GM12878 (cell line): ENCODE measurements around the gene HES2. TPM values are rescaled to one million over a fixed set of nuclear protein-coding genes. Genes with fewer than 3 reads are reported as not detected.

ENCODE experiments used
- ATAC-seq: fragments of 200-7000 bp; cut with Tn5 transposase; 3 replicates; pipeline ENCODE4 v1.9.1; 2020; ENCODE audit warnings: mild to moderate bottlenecking, moderate library complexity
- BruUV-seq: library from RNA; stranded (reverse); fragments of 400-500 nt; replicated peaks from 2 replicates; lab custom pipeline; 2021; lab: Mats Ljungman, UMichigan
- CTCF ChIA-PET: fragments of 300-600 bp; sonication (Branson Sonifier 250); formaldehyde crosslinking; extraction: SDS; loops from one replicate; lab custom pipeline; 2021; ENCODE audit warnings: inconsistent platforms; lab: Yijun Ruan, JAX
- POLR2A ChIA-PET: fragments of 350-600 bp; formaldehyde crosslinking; extraction: SDS; loops from one replicate; lab custom pipeline; 2021; ENCODE audit warnings: inconsistent platforms; lab: Charles Lee
- RAD21 ChIA-PET: fragments of 300-600 bp; sonication (Branson Sonifier 250); formaldehyde crosslinking; loops from one replicate; lab custom pipeline; 2023; ENCODE audit warnings: antibody characterized with exemption; ENCODE audit not compliant: unreplicated experiment; lab: Charles Lee
- SMC1A ChIA-PET: fragments of 300-600 bp; sonication (Branson Sonifier 250); formaldehyde crosslinking; loops from one replicate; lab custom pipeline; 2023; ENCODE audit not compliant: unreplicated experiment, uncharacterized antibody; lab: Charles Lee
- DNase-seq: peaks from one replicate; pipeline ENCODE4 v3.0.0-alpha.2; 2011; ENCODE audit warnings: low read depth, low spot score
- FAIRE-seq: peaks from 3 replicates; lab custom pipeline; 2011; peaks lifted over from hg19 to GRCh38; lab: Jason Lieb, UNC
- H2AFZ ChIP-seq: 2 replicates; pipeline ENCODE4 v1.6.0; 2011; ENCODE audit warnings: low read depth, low read length, control low read depth; ENCODE audit not compliant: control insufficient read depth
- H3K27ac ChIP-seq: 2 replicates; pipeline ENCODE4 v1.5.1; 2011; ENCODE audit warnings: control low read depth; ENCODE audit not compliant: control insufficient read depth, insufficient read depth
- H3K27me3 ChIP-seq, 2 experiments: replicated peaks in 1 of 2; 2 replicates each; pipeline versions ENCODE4 v1.6.0 to v1.6.1; 2011; ENCODE audit warnings: low read length in 1 of 2; ENCODE audit not compliant: control insufficient read depth in 2 of 2, insufficient read depth in 2 of 2
- H3K36me3 ChIP-seq, 2 experiments: 2 replicates each; pipeline ENCODE4 v1.5.1; 2011; ENCODE audit warnings: low read length in 1 of 2; ENCODE audit not compliant: control insufficient read depth in 2 of 2, insufficient read depth in 2 of 2
- H3K4me1 ChIP-seq: 2 replicates; pipeline ENCODE4 v1.6.1; 2011; ENCODE audit warnings: mild to moderate bottlenecking, low read length, moderate library complexity, mixed read lengths; ENCODE audit not compliant: control insufficient read depth, insufficient read depth
- H3K4me2 ChIP-seq: 2 replicates; pipeline ENCODE4 v1.6.0; 2011; ENCODE audit warnings: control low read depth; ENCODE audit not compliant: control insufficient read depth, insufficient read depth
- H3K4me3 ChIP-seq: fragments of 200-600 bp; sonication (generic); 2 replicates; pipeline ENCODE4 v1.5.1; 2016
- H3K79me2 ChIP-seq: 2 replicates; pipeline ENCODE4 v1.6.0; 2011; ENCODE audit warnings: low read length; ENCODE audit not compliant: control insufficient read depth, insufficient read depth
- H3K9ac ChIP-seq: 2 replicates; pipeline ENCODE4 v1.8.0; 2011; ENCODE audit warnings: low read length, control low read depth, mixed read lengths; ENCODE audit not compliant: control insufficient read depth, insufficient read depth
- H3K9me3 ChIP-seq: replicated peaks from 3 replicates; pipeline ENCODE4 v1.5.1; 2011; ENCODE audit warnings: mild to moderate bottlenecking, low read length; ENCODE audit not compliant: control insufficient read depth, insufficient read depth
- H4K20me1 ChIP-seq: 2 replicates; pipeline ENCODE4 v1.6.0; 2011; ENCODE audit not compliant: control insufficient read depth, insufficient read depth
- ASH2L ChIP-seq: fragments of 300-600, 200-600 bp; sonication (generic); IDR thresholded peaks from 2 replicates; pipeline ENCODE4 v1.6.1; 2017; ENCODE audit warnings: low read depth, mild to moderate bottlenecking, borderline replicate concordance
- BHLHE40 ChIP-seq, 2 experiments: fragments of 450-650 bp in 1 of 2; IDR thresholded peaks; 2 replicates each; pipeline ENCODE4 v1.6.1; 2011 to 2017; ENCODE audit warnings: low read depth in 2 of 2, borderline replicate concordance in 1 of 2, improper control_type of control experiment in 1 of 2, low read length in 1 of 2, mild to moderate bottlenecking in 1 of 2
- GATAD2B ChIP-seq: fragments of 450-650 bp; conservative IDR thresholded peaks from 2 replicates; pipeline ENCODE4 v1.6.1; 2017; ENCODE audit warnings: low read depth, mild to moderate bottlenecking, moderate library complexity
- NFIC ChIP-seq: IDR thresholded peaks from 2 replicates; pipeline ENCODE4 v1.6.1; 2012; ENCODE audit warnings: low read depth, mild to moderate bottlenecking, inconsistent platforms, low read length, moderate library complexity
- POLR2AphosphoS5 ChIP-seq: IDR thresholded peaks from 2 replicates; pipeline ENCODE4 v1.6.1; 2011; ENCODE audit warnings: mild to moderate bottlenecking, low read length, inconsistent platforms
- SMC3 ChIP-seq: IDR thresholded peaks from 2 replicates; pipeline ENCODE4 v1.6.1; 2011; ENCODE audit warnings: low read length, improper control_type of control experiment, borderline replicate concordance
- TCF12 ChIP-seq: IDR thresholded peaks from 2 replicates; pipeline ENCODE4 v1.6.1; 2011; ENCODE audit warnings: low read depth, mild to moderate bottlenecking, low read length
- WGBS: methylation state at CpG from one replicate; pipeline ENCODE4 v1.1.6; 2016; ENCODE audit warnings: low lambda C conversion rate; ENCODE audit not compliant: insufficient replicate concordance, insufficient coverage; ENCODE audit errors: missing lambda C conversion rate; 5-methylcytosine and 5-hydroxymethylcytosine counted together
- in situ Hi-C: fragments of 300-500 bp; cut with MboI; formaldehyde crosslinking; loops from 9 replicates; pipeline ENCODE4 v1.14.3; 2018; ENCODE audit warnings: mixed read lengths
- intact Hi-C: fragments of 100-400 bp; cut with micrococcal nuclease; formaldehyde crosslinking; loops from one replicate; pipeline ENCODE4 v1.14.2; 2022; ENCODE audit not compliant: unreplicated experiment
- polyA plus RNA-seq, 11 experiments: library from polyadenylated mRNA; depleted of rRNA in 4 of 11; unstranded in 6 of 11; stranded (reverse) in 5 of 11; fragments of >200 nt; fragmentation: Nextera tagmentation in 4 of 11; fragmentation: Illumina TruSeq in 1 of 11; extraction: Ambion mirVana in 4 of 11; extraction: Trizol in 1 of 11; gene quantifications; 1 replicate in 1 of 11; 2 replicates in 10 of 11; pipeline versions ENCODE4 v1.2.1 to v1.2.3, GENCODE V29; 2011 to 2016; ENCODE audit warnings: inconsistent platforms in 2 of 11, missing spikeins in 2 of 11, low read depth in 1 of 11
- total RNA-seq, 4 experiments: library from RNA; depleted of rRNA in 3 of 4; stranded (reverse); fragments of >200 nt in 3 of 4; fragmentation: Illumina TruSeq in 1 of 4; extraction: Trizol in 1 of 4; gene quantifications; 2 replicates each; pipeline versions ENCODE4 v1.2.1 to v1.2.3, GENCODE V29; 2013 to 2021
- TF ChIP-seq, protein P1 (sequence below): IDR thresholded peaks from 2 replicates; pipeline ENCODE4 v1.6.1; 2011; ENCODE audit warnings: borderline replicate concordance, low read depth, mild to moderate bottlenecking, moderate library complexity, low read length; ENCODE audit not compliant: insufficient read depth, poor library complexity, severe bottlenecking
- TF ChIP-seq, protein P2 (sequence below): fragments of 450-650 bp; conservative IDR thresholded peaks from 2 replicates; pipeline ENCODE4 v1.6.1; 2017; ENCODE audit warnings: mild to moderate bottlenecking, moderate library complexity
- TF ChIP-seq, protein P3 (sequence below): fragments of 450-650 bp; IDR thresholded peaks from 2 replicates; pipeline ENCODE4 v1.6.1; 2017; ENCODE audit warnings: mild to moderate bottlenecking
- TF ChIP-seq, protein P4 (sequence below): IDR thresholded peaks from 2 replicates; pipeline ENCODE4 v1.6.1; 2012; ENCODE audit warnings: low read depth, low read length, improper control_type of control experiment
- TF ChIP-seq, protein P5 (sequence below): IDR thresholded peaks from 2 replicates; pipeline ENCODE4 v1.6.1; 2011; ENCODE audit warnings: low read depth, mild to moderate bottlenecking, low read length, moderate library complexity, borderline replicate concordance; ENCODE audit errors: extremely low read depth

Gene HES2
- total and polyA plus RNA-seq, 10 of the 15 experiments (the other 5 are each of a cell fraction or from before 2014, with no cell fraction given): 0.13 to 2.0 (median 0.26) TPM

DNA sequence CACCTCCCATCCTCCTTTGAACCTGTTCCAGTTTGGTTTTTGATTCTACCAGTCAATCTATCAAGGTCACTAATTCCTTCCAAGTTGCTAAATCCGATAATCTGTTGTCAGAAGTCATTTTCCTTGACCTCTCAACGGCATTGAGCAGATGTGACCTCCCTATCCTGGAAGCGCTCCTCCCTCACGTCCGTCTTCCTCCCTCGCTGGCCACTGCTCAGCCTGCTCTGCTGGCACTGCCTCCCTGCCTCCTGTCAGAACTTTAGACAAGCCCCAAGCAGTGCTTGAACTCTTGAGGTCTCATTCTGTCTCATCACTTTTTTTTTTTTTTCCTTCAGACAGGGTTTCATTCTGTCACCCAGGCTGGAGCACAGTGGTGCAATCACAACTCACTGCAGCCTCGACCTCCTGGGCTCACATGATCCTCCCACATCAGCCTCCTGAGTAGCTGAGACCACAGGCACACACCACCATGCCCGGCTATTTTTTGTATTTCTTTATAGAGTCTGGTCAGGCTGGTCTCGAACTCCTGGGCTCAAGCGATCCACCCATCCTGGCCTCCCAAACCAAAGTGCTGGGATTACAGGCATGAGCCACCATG, 21.8 kb downstream of the HES2 start:
- WGBS: 70% methylated on average over 10 of the region's 10 CpGs
- FAIRE-seq: no peak
- POLR2A ChIA-PET: interaction anchor here (0.5 kb wide), 1 partner anchor 40 kb away, joined by 4 read pairs; no protein-coding TSS in a partner anchor
- no peak for ATAC-seq
- Histone ChIP-seq H3K4me1 (peaks cover 6% of the 10 kb centered on the region), H3K27ac (no peak overlapping the region), H3K4me3 (no peak overlapping the region), H2AFZ (no peak overlapping the region), H3K36me3 (no peaks in the 10 kb centered on the region), H3K9ac (no peak overlapping the region), H3K4me2 (no peak overlapping the region), H3K79me2 (no peaks in the 10 kb centered on the region), H4K20me1 (no peaks in the 10 kb centered on the region), H3K27me3 (no peaks in the 10 kb centered on the region), H3K9me3 (no peaks in the 10 kb centered on the region)
- RAD21 ChIA-PET: interaction anchor here (1.5 to 5.2 kb wide), 2 partner anchors 37 to 53 kb away, joined by 4 to 54 read pairs; no protein-coding TSS in a partner anchor
- CTCF ChIA-PET: interaction anchor here (0.9 to 21.2 kb wide), 5 partner anchors 16 to 151 kb away, joined by 5 to 276 read pairs (median 6); no protein-coding TSS in a partner anchor
- SMC1A ChIA-PET: no interaction called here
- in situ Hi-C loops (no loop called here), intact Hi-C loops (no loop called here)
- no TSS peak for BruUV-seq
- DNase-seq: no peak
- TF ChIP-seq SMC3 (no peak), TCF12 (no peak), ASH2L (no peak), NFIC (no peak), BHLHE40 (IDR thresholded peaks at IDR 0.05; ENCODE audit: borderline replicate concordance in 1 of 2, low read depth in 2 of 2, low read length in 1 of 2) (no peak), POLR2AphosphoS5 (no peak), GATAD2B (no peak)
- TF ChIP-seq, protein P1, sequence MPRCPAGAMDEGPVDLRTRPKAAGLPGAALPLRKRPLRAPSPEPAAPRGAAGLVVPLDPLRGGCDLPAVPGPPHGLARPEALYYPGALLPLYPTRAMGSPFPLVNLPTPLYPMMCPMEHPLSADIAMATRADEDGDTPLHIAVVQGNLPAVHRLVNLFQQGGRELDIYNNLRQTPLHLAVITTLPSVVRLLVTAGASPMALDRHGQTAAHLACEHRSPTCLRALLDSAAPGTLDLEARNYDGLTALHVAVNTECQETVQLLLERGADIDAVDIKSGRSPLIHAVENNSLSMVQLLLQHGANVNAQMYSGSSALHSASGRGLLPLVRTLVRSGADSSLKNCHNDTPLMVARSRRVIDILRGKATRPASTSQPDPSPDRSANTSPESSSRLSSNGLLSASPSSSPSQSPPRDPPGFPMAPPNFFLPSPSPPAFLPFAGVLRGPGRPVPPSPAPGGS: no peak
- TF ChIP-seq, protein P2, sequence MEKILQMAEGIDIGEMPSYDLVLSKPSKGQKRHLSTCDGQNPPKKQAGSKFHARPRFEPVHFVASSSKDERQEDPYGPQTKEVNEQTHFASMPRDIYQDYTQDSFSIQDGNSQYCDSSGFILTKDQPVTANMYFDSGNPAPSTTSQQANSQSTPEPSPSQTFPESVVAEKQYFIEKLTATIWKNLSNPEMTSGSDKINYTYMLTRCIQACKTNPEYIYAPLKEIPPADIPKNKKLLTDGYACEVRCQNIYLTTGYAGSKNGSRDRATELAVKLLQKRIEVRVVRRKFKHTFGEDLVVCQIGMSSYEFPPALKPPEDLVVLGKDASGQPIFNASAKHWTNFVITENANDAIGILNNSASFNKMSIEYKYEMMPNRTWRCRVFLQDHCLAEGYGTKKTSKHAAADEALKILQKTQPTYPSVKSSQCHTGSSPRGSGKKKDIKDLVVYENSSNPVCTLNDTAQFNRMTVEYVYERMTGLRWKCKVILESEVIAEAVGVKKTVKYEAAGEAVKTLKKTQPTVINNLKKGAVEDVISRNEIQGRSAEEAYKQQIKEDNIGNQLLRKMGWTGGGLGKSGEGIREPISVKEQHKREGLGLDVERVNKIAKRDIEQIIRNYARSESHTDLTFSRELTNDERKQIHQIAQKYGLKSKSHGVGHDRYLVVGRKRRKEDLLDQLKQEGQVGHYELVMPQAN: no peak
- TF ChIP-seq, protein P3, sequence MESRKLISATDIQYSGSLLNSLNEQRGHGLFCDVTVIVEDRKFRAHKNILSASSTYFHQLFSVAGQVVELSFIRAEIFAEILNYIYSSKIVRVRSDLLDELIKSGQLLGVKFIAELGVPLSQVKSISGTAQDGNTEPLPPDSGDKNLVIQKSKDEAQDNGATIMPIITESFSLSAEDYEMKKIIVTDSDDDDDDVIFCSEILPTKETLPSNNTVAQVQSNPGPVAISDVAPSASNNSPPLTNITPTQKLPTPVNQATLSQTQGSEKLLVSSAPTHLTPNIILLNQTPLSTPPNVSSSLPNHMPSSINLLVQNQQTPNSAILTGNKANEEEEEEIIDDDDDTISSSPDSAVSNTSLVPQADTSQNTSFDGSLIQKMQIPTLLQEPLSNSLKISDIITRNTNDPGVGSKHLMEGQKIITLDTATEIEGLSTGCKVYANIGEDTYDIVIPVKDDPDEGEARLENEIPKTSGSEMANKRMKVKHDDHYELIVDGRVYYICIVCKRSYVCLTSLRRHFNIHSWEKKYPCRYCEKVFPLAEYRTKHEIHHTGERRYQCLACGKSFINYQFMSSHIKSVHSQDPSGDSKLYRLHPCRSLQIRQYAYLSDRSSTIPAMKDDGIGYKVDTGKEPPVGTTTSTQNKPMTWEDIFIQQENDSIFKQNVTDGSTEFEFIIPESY: no peak
- TF ChIP-seq, protein P4, sequence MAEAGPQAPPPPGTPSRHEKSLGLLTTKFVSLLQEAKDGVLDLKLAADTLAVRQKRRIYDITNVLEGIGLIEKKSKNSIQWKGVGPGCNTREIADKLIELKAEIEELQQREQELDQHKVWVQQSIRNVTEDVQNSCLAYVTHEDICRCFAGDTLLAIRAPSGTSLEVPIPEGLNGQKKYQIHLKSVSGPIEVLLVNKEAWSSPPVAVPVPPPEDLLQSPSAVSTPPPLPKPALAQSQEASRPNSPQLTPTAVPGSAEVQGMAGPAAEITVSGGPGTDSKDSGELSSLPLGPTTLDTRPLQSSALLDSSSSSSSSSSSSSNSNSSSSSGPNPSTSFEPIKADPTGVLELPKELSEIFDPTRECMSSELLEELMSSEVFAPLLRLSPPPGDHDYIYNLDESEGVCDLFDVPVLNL: no peak
- TF ChIP-seq, protein P5, sequence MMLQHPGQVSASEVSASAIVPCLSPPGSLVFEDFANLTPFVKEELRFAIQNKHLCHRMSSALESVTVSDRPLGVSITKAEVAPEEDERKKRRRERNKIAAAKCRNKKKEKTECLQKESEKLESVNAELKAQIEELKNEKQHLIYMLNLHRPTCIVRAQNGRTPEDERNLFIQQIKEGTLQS: no peak
